ENCODE data around the gene UGT1A3.

The UGT1A3 gene

DNA sequence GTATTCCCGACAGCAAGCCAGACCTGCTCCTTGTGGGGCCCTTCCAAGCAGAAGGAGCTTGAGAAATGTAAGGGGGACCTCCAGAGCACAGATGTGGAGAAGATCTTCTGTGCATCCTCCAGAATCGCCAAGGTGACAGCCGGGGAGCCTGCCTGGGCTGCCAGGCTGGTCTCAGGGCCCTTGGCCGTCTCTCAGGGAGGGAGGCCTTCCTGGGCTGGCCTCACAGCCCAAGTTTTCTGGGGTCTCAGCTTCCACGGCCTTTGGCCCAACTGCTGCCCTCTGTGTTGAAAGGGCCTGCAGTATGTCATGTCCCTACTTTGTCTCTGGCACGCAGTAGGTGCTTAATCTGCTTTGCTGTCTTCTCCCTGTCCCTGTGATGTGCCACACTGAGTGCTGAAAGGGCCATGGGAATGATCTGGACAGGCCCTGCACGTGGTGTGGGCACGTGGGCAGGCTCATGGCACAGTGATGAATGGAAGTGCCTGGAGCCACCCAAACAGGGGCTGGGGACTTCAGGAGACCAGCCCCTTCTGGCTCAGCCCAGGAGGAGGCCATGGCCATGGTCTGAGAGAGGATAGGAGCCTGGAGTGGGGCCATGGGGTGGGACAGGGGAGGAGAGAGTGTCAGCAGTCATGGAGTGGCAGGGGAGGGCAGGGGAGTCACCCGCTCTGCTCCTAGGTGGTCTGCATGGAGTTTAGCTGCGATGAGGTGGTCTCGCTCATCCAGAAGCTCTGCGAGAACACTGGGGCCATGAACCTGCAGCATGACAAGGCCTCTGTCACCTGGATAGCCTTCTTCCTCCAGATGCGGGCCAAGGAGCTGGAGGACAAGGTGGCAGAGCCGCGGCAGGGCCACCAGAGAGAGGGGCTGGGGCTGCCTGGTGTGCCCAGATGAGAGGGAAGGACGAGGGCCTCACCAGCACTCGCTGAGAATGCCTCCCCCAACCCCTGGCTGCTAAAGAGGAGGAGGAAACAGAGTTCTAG lies 90.1 kb downstream of the UGT1A3 start:
- no peak for DNase-seq

GRCh38 chr2:233819884-233820773 lies 91.3 kb downstream of the UGT1A3 start:
- DNase-seq: no peak

DNA sequence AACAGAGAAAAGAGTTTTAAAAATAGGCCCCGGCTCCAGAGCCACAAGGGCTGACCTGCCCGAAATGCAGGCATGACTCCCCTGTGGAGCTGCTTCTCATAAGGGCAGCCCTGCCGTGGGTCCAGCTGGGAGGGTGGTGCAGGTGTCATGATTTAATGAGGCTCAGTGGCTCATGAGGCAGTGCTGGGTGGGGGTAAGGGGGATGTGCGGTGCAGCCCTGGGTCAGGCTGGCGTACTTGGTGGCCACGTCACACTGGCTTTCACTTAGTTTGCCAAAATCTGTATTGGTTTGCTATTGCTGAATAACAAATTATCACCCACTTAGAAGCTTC lies 91.9 kb downstream of the UGT1A3 start:
- no peak for DNase-seq

GRCh38 chr2:233821196-233821595 lies 92.4 kb downstream of the UGT1A3 start:
- DNase-seq: no peak

DNA sequence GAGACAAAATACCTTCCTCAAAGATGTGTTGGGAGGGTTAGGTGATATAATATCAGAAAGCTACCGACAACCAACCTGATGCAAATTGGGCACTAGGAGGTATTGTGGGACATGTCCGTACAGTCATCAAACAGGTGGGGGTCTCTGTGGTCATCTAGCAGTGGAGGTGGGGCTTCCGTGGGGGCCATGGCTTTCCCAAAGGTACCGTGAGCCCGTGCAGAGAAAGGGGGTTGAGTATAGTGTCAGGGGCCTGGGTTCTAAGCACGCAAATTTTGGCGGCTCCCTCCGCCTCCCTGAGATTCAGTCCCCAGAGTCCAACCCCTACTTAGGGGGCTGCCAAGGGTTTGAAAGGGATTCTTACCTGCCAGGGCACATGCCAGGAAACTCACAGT lies 92.9 kb downstream of the UGT1A3 start:
- no peak for DNase-seq

DNA sequence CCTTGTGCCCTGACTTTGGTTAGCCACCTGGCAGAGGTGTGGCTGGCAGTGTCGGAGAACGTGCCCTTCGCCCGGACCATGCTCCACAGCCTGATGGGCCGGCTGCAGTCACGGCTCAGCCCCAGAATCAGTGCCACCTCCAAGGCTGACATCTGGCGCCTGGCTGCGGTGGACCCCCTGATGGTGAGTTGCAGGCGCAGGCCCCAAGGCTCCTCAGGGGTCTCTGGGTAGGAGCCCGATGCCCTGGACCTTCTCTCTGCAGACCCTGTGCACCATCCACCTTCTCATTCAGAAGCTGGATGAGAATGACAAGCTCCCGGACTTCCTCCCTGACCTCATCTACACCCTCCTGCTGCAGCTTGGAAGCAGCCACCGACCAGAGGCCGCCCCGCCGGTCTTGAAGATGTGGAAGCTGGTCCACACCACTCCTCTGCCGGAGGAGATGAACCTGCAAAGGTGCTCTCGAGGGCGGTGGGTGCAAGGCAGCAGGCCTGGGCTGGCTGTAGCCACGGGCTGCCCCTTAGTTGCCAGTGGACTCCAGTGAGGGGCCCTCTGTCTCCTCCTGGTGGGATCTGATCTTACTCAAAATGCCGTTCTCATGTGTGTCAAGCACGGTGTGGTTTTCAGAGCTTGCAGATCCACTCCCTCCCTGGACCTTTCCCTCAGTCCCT lies 93.4 kb downstream of the UGT1A3 start:
- DNase-seq: no peak

Measured in DMS 273 treated with DMSO at 0.1 percent for 48 hours (cell line).